DMS53 (cell line): ENCODE results near the gene TMPRSS3.

Experiments used
- DNase-seq: peaks from one replicate; lab custom pipeline; 2025; lab: John Stamatoyannopoulos, UW

TMPRSS3 gene

GRCh38 chr21:42373196-42373907 is 22.5 kb downstream of the TMPRSS3 start:
- DNase-seq = no peak

GRCh38 chr21:42370894-42371654 is 24.8 kb downstream of the TMPRSS3 start:
- no peak for DNase-seq

GRCh38 chr21:42369821-42370220 is 26.0 kb downstream of the TMPRSS3 start:
- no peak for DNase-seq

- no peak for DNase-seq
These were observed 28.3 kb downstream of the TMPRSS3 start for GRCh38 chr21:42367367-42368165.

GRCh38 chr21:42366292-42367010 is 29.4 kb downstream of the TMPRSS3 start, which contains the start of gene TFF1:
Gene TFF1, minus strand, starts transcription at chr21:42366535. Its CDS starts 40 bp downstream, at chr21:42366495.
- peak; percentile 60 for DNase-seq

- no peak for DNase-seq
These were observed 30.1 kb downstream of the TMPRSS3 start for GRCh38 chr21:42365770-42366169.

GRCh38 chr21:42364304-42364865 is 31.5 kb downstream of the TMPRSS3 start:
- no peak for DNase-seq

- DNase-seq = peak; percentile 32
These were observed 32.5 kb downstream of the TMPRSS3 start for GRCh38 chr21:42363312-42363711.

GRCh38 chr21:42362700-42363099 is 33.2 kb downstream of the TMPRSS3 start:
- no peak for DNase-seq

- no peak for DNase-seq
These were observed 33.7 kb downstream of the TMPRSS3 start for GRCh38 chr21:42362198-42362597.

- DNase-seq = no peak
These were observed 34.6 kb downstream of the TMPRSS3 start for GRCh38 chr21:42361286-42361685.

GRCh38 chr21:42360317-42360716 is 35.5 kb downstream of the TMPRSS3 start:
- no peak for DNase-seq

GRCh38 chr21:42358937-42359336 is 36.9 kb downstream of the TMPRSS3 start:
- no peak for DNase-seq

- DNase-seq = no peak
These were observed 37.6 kb downstream of the TMPRSS3 start for GRCh38 chr21:42358261-42358660.

- peak; percentile 18 for DNase-seq
These were observed 38.5 kb downstream of the TMPRSS3 start for GRCh38 chr21:42357307-42357706.

- DNase-seq = no peak
These were observed 39.2 kb downstream of the TMPRSS3 start for GRCh38 chr21:42356650-42357049.

- DNase-seq = no peak
These were observed 39.8 kb downstream of the TMPRSS3 start for GRCh38 chr21:42356046-42356445.

GRCh38 chr21:42353623-42354022 is 42.2 kb downstream of the TMPRSS3 start:
- DNase-seq = no peak

GRCh38 chr21:42352441-42353095 is 43.3 kb downstream of the TMPRSS3 start:
- DNase-seq = no peak

- DNase-seq = no peak
These were observed 44.0 kb downstream of the TMPRSS3 start for GRCh38 chr21:42351626-42352440.
